Measurements from ENCODE around the gene WBP2NL.
A peak's percentile ranks its signal among the peaks of the same experiment; 100 is the strongest.

The WBP2NL gene

DNA sequence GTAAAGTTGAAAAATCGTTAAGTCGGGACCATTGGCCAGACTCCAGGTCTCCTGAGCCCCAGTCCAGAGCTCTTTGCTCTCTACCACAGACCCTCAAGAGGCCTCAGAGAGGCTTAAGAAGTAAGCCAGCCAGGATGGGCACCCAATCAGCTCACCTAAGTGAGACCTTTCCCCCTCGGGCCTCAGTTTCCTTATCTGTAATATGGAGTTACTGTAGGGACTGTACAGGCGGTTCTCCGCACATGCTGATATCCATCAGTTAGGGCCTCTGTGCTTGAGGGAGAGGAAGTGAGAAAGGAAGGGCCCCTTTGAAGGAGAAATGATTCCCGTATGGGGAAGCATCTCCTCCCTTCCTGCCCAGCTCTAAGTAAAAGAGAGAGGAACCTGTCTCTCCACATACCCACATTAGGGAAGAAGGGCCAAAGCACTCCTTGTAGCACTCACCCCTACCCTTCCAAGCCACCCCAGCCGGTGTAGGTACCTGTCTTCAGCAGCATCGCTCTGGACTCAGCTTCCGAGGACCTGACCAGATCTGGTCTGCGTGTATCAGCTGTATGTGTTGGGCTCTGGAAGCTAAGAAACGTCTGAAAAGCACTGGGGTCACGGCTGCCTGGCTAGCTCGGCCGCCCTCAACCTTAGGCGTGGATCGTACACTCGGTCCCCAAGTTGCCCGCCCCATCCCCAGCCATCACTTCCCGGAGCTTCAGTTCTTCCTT is 71.4 kb downstream of the WBP2NL start:
- no peak for TF ChIP-seq ZFX (IDR thresholded peaks at IDR 0.05)
- TF ChIP-seq, protein P1, sequence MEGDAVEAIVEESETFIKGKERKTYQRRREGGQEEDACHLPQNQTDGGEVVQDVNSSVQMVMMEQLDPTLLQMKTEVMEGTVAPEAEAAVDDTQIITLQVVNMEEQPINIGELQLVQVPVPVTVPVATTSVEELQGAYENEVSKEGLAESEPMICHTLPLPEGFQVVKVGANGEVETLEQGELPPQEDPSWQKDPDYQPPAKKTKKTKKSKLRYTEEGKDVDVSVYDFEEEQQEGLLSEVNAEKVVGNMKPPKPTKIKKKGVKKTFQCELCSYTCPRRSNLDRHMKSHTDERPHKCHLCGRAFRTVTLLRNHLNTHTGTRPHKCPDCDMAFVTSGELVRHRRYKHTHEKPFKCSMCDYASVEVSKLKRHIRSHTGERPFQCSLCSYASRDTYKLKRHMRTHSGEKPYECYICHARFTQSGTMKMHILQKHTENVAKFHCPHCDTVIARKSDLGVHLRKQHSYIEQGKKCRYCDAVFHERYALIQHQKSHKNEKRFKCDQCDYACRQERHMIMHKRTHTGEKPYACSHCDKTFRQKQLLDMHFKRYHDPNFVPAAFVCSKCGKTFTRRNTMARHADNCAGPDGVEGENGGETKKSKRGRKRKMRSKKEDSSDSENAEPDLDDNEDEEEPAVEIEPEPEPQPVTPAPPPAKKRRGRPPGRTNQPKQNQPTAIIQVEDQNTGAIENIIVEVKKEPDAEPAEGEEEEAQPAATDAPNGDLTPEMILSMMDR (conservative IDR thresholded peaks at IDR 0.05), result no peak
- peak overlapping the region; percentile 81 for H3K27ac ChIP-seq

DNA sequence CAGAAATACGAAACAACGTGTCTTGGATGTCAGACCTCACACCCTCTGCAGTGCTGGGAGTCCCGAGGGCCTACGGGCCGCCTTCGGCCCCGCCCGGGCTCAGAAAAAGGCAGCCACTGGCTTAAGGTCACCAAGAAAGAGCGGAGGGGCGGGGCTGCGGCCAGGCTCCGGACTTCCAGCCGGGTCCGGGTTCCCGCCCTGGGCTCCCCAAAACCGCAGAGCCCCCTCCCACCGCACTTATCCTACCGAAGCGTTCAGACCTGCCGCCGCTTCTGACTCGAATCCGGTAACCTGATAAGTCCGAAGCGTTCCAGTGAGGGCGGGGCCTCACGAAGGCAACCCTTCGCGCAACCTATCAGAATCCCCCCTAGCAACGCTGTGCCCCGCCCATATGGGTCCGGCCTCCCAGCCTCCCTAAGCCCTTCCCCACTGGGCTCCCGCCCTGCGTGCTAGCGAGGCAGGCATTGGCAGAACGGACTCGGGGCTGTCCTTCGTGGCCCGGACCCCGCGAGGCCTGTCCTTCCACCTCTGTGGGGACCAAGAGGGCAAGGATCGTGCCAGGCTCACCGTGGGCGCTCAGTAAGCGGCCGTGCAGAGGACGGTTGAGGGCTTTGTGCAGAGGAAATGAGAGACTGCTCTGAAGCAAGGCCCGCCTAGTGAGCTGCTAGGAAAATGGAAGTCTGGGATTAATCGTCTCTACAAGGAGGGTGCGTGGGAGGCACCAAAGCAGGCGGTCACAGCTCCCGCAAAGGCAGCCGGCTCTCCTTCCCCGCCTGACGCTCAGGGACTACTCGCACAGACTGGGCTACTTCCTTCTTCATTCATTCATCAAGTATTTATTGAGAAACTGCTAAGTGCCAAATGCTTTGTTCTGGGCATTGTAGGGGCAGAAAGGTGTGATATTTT is 72.2 kb downstream of the WBP2NL start, which contains the start of gene NAGA:
NAGA (minus strand) TSS at position 296 of the 906 bp plus-strand sequence. CDS start 515 bp downstream, outside the sequence.
- TF ChIP-seq, protein P1 (conservative IDR thresholded peaks at IDR 0.05), result no peak
- TF ChIP-seq ZFX (IDR thresholded peaks at IDR 0.05), result peak; percentile 60; the same call in 1 of the 2 replicates
- peak within 1 kb of the TSS; percentile 81 for H3K27ac ChIP-seq

- peak overlapping the region; percentile 81 for H3K27ac ChIP-seq
Observed at GRCh38 chr22:42071508-42071907, 72.9 kb downstream of the WBP2NL start.

GRCh38 chr22:42072606-42073330 is 74.2 kb downstream of the WBP2NL start:
- TF ChIP-seq, protein P1 (conservative IDR thresholded peaks at IDR 0.05), result no peak
- TF ChIP-seq ZFX (IDR thresholded peaks at IDR 0.05), result no peak
- H3K27ac ChIP-seq, result no peak overlapping the region

GRCh38 chr22:42073621-42074041 is 75.0 kb downstream of the WBP2NL start:
- TF ChIP-seq, protein P1 (conservative IDR thresholded peaks at IDR 0.05), result no peak
- no peak for TF ChIP-seq ZFX (IDR thresholded peaks at IDR 0.05)
- no peak overlapping the region for H3K27ac ChIP-seq

- no peak within 1 kb of the TSS for H3K27ac ChIP-seq
- TF ChIP-seq ZFX (IDR thresholded peaks at IDR 0.05), result no peak
Observed at GRCh38 chr22:42074132-42074811, 75.7 kb downstream of the WBP2NL start, which contains the start of gene PHETA2. Gene PHETA2 (plus strand): TSS chr22:42074248. CDS start chr22:42077294, 3,046 bp downstream.

DNA sequence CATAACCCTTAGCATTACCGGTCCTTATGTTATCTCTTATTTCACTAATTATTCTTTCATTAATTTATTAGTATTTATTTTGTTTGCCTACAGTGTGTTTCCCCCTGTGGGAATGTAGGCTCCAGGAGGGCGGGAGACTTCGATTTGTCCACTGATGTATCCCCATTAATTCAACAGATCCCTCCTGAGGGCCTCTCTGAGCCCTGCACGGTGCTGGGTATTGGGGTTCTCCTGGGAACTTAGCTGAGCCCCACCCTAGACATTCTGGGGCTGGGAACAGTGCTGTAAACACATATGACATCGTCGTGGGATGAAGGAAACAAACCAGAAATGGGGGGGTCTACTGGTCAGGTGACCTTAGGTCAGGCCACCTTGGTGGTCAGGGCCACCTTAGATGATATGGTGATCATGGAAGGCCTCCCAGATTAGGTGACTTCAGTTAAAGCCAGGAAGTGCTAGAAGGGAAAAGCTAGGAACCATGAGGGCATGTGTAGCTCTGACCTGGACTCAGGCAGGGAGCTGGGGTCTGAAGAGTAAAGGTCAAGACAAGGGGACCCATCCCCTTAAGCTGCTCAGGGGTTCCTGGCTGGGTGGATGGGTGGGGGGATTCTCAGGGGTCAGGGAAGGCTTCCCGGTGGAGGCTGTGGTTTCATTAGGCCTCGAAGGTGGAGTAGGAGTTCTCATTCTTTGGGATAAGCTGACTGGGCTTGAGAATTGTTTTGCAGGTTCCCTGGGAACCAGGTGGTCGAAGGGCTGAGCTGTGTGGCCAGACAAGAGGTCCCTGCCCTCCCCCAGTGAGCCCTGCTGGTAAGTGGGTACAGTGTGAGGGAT is 76.5 kb downstream of the WBP2NL start:
- no peak overlapping the region for H3K27ac ChIP-seq
- no peak for TF ChIP-seq ZFX (IDR thresholded peaks at IDR 0.05)
- TF ChIP-seq, protein P1 (conservative IDR thresholded peaks at IDR 0.05), result no peak
